Activated gamma-delta T cell (primary cell): ENCODE measurements around the gene ANKRD29.

ENCODE experiments used
- DNase-seq: peaks from one replicate; lab custom pipeline; 2025; lab: John Stamatoyannopoulos, UW

ANKRD29 gene

GRCh38 chr18:23684515-23685197, 21.9 kb upstream of the ANKRD29 start:
- DNase-seq: no peak

- DNase-seq: no peak
Observed at GRCh38 chr18:23683671-23684070, 21.0 kb upstream of the ANKRD29 start.

GRCh38 chr18:23683155-23683554, 20.4 kb upstream of the ANKRD29 start:
- DNase-seq: no peak

GRCh38 chr18:23682472-23682871, 19.8 kb upstream of the ANKRD29 start:
- DNase-seq: no peak

GRCh38 chr18:23682045-23682444, 19.3 kb upstream of the ANKRD29 start:
- DNase-seq: no peak

- DNase-seq: no peak
Observed at GRCh38 chr18:23675896-23676295, 13.2 kb upstream of the ANKRD29 start.

- no peak for DNase-seq
Observed at GRCh38 chr18:23675236-23675635, 12.5 kb upstream of the ANKRD29 start.

- no peak for DNase-seq
Observed at GRCh38 chr18:23673725-23674124, 11.0 kb upstream of the ANKRD29 start.

GRCh38 chr18:23671564-23671963, 8.9 kb upstream of the ANKRD29 start:
- DNase-seq: no peak

GRCh38 chr18:23669804-23670405, 7.2 kb upstream of the ANKRD29 start:
- DNase-seq: no peak

GRCh38 chr18:23669202-23669766, 6.6 kb upstream of the ANKRD29 start:
- DNase-seq: no peak

- no peak for DNase-seq
Observed at GRCh38 chr18:23668731-23669130, 6.0 kb upstream of the ANKRD29 start.

- no peak for DNase-seq
Observed at GRCh38 chr18:23667114-23667513, 4.4 kb upstream of the ANKRD29 start.

- DNase-seq: no peak
Observed at GRCh38 chr18:23664674-23665073, 2.0 kb upstream of the ANKRD29 start.

GRCh38 chr18:23661735-23662308, 889 bp downstream of the ANKRD29 start:
- DNase-seq: no peak

- no peak for DNase-seq
Observed at GRCh38 chr18:23658285-23658684, 4.4 kb downstream of the ANKRD29 start.

GRCh38 chr18:23652232-23652631, 10.5 kb downstream of the ANKRD29 start:
- no peak for DNase-seq

GRCh38 chr18:23650968-23651927, 11.5 kb downstream of the ANKRD29 start:
- no peak for DNase-seq

- DNase-seq: no peak
Observed at GRCh38 chr18:23648940-23649607, 13.6 kb downstream of the ANKRD29 start.

GRCh38 chr18:23648456-23648855, 14.3 kb downstream of the ANKRD29 start:
- no peak for DNase-seq

- no peak for DNase-seq
Observed at GRCh38 chr18:23646282-23646681, 16.4 kb downstream of the ANKRD29 start.
